ENCODE data around the gene ST6GAL1. TPM values are rescaled to one million over a fixed set of nuclear protein-coding genes. Genes with fewer than 3 reads are reported as not detected.

ST6GAL1 gene
- total RNA-seq, 6 experiments from 2014 or later: 389 to 574 (median 483) TPM

GRCh38 chr3:186929186-186929585 lies 1.1 kb upstream of the ST6GAL1 start:
- WGBS (ENCODE audit: insufficient coverage, low coverage, low lambda C conversion rate, missing lambda C conversion rate): 82% methylated on average over 5 of the region's 5 CpGs
- no peak overlapping the region for H3K4me3 ChIP-seq
- H3K27me3 ChIP-seq: no peaks in the 10 kb centered on the region
- DNase-seq (no peak), ATAC-seq (no peak)
- TF ChIP-seq, protein P1, sequence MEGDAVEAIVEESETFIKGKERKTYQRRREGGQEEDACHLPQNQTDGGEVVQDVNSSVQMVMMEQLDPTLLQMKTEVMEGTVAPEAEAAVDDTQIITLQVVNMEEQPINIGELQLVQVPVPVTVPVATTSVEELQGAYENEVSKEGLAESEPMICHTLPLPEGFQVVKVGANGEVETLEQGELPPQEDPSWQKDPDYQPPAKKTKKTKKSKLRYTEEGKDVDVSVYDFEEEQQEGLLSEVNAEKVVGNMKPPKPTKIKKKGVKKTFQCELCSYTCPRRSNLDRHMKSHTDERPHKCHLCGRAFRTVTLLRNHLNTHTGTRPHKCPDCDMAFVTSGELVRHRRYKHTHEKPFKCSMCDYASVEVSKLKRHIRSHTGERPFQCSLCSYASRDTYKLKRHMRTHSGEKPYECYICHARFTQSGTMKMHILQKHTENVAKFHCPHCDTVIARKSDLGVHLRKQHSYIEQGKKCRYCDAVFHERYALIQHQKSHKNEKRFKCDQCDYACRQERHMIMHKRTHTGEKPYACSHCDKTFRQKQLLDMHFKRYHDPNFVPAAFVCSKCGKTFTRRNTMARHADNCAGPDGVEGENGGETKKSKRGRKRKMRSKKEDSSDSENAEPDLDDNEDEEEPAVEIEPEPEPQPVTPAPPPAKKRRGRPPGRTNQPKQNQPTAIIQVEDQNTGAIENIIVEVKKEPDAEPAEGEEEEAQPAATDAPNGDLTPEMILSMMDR (IDR thresholded peaks at IDR 0.05): no peak
- no peak for TF ChIP-seq POLR2A (IDR thresholded peaks at IDR 0.05)
- no peak overlapping the region for H3K27ac ChIP-seq
- no peaks in the 10 kb centered on the region for H3K9me3 ChIP-seq
- H3K36me3 ChIP-seq: no peaks in the 10 kb centered on the region
- no peaks in the 10 kb centered on the region for H3K4me1 ChIP-seq
- intact Hi-C loops (cut with DNase I): loop anchor here in 1 of 2 donors (10.0 kb wide), 1 partner anchor 74 kb away; no protein-coding TSS in a partner anchor

- 82% methylated on average over 5 of the region's 12 CpGs for WGBS (ENCODE audit: insufficient coverage, low coverage, low lambda C conversion rate, missing lambda C conversion rate)
- H3K4me1 ChIP-seq: no peaks in the 10 kb centered on the region
- H3K27me3 ChIP-seq: no peaks in the 10 kb centered on the region
- H3K4me3 ChIP-seq: peak overlapping the region in 1 of 3 donors; percentile 80
- no peak for ATAC-seq
- no peak for DNase-seq
- no peaks in the 10 kb centered on the region for H3K36me3 ChIP-seq
- TF ChIP-seq, protein P1 (IDR thresholded peaks at IDR 0.05): no peak
- no peak for TF ChIP-seq POLR2A (IDR thresholded peaks at IDR 0.05)
- H3K27ac ChIP-seq: peak overlapping the region in 1 of 3 donors; percentile 87
- intact Hi-C loops (cut with DNase I): loop anchor here in 1 of 2 donors (10.0 kb wide), 1 partner anchor 75 kb away; no protein-coding TSS in a partner anchor
- no peaks in the 10 kb centered on the region for H3K9me3 ChIP-seq
Observed at GRCh38 chr3:186929685-186930084, 641 bp upstream of the ST6GAL1 start.

DNA sequence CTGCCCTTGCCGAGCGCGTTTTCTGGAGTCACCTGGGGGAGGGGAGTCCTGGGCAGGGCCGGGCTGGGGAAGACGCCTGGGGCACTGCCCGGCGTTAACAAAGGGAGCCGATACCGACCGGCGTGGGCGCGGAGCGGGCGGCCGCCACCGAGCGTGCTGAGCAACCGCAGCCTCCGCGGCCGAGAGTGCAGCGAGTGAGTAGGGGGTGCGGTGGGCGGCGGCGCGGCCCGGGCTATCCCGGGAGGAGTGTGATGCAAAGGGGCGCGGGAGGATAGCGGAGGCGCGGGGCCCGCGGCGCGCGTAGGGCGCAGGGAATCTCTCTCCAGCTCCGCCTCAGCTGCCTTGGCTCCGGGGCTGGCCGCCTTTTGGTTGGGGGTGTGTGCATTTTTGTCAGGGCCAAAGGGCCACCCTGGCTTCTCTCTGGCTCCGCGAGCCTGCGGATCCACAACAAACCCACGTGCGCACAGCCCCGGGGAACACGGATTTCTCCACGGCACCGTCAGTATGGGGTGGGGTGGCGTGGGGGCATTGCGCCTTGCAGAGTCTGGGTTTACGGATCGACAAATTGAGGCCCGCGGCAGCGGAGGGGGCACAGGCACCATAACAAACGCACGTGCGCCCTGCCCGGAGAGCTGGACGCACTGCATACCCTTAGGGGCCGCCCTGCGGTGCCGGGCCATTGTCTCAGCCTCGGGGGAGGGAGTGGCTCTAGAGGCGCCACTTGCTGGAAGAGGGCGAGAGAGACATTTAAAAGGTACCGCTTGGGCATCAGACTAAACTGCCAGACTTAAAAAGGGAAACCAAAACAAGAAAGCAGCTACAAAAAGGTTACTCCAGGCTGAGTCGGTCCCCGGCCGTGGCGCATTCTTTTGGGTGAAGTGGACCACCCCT lies 560 bp downstream of the ST6GAL1 start:
- no peak for TF ChIP-seq POLR2A (IDR thresholded peaks at IDR 0.05)
- TF ChIP-seq, protein P1 (IDR thresholded peaks at IDR 0.05): peak in 2 of 4 donors; percentile 8 to 11
- ATAC-seq: peak; percentile 71 to 74 (median 73)
- no peaks in the 10 kb centered on the region for H3K27me3 ChIP-seq
- peak overlapping the region; percentile 80 to 89 (median 81) for H3K4me3 ChIP-seq
- peak; percentile 66 to 75 (median 73) for DNase-seq
- no peaks in the 10 kb centered on the region for H3K4me1 ChIP-seq
- H3K9me3 ChIP-seq: no peaks in the 10 kb centered on the region
- intact Hi-C loops (cut with DNase I): no loop called here
- 0% methylated on average over 47 of the region's 76 CpGs for WGBS (ENCODE audit: insufficient coverage, low coverage, low lambda C conversion rate, missing lambda C conversion rate)
- H3K36me3 ChIP-seq: no peaks in the 10 kb centered on the region
- peak overlapping the region; percentile 65 to 87 (median 67) for H3K27ac ChIP-seq

DNA sequence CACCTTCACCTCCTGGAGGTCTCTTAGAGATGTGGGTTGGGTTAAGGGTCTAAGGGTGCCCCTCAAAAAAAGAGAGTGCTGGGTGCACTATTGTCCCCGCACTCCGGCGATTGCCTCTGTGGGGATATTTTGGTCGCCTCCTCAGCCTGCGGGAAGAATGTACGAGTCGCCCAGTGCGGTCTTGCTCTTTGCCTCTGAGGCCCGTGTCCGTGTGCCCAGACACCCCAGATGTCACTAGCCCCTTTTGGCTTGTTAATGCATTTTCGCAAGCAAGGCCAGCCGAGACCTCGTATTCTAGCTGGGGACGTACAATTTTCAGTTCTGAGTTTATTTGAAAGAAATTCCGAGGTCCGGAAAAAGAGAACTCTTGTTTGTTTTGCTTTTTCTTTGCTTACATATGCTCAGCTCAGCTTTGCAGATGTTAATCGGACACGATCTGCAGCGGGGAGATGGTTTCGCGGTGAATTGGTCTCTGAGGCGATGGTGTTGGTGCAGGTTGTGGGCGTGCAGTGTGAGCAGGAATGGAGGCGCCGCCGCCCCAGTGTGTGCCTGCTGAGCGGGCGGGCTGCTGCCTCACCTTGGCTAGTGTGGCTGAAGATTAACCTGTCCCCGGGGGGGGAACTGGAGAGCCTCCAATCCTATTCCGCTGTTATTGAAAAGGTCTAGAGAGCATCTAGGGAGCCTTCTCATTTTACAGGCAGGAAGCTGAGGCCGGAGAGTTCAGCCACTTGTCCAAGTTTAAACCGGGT lies 1.4 kb downstream of the ST6GAL1 start:
- H3K27me3 ChIP-seq: no peaks in the 10 kb centered on the region
- H3K4me1 ChIP-seq: no peaks in the 10 kb centered on the region
- intact Hi-C loops (cut with DNase I): no loop called here
- whole genome bisulfite sequencing (ENCODE audit: insufficient coverage, low coverage, low lambda C conversion rate, missing lambda C conversion rate): under 1% methylated on average over 25 of the region's 32 CpGs
- ATAC-seq: peak; percentile 65 to 74 (median 68)
- TF ChIP-seq, protein P1 (IDR thresholded peaks at IDR 0.05): no peak
- peak; percentile 38 for TF ChIP-seq POLR2A (IDR thresholded peaks at IDR 0.05)
- peak; percentile 76 to 82 (median 81) for DNase-seq
- H3K4me3 ChIP-seq: peak overlapping the region; percentile 80 to 89 (median 81)
- peak overlapping the region; percentile 65 to 87 (median 67) for H3K27ac ChIP-seq
- H3K36me3 ChIP-seq: no peaks in the 10 kb centered on the region
- no peaks in the 10 kb centered on the region for H3K9me3 ChIP-seq
